ENCODE data around the gene SLC17A3. TPM values are rescaled to one million over a fixed set of nuclear protein-coding genes. Genes with fewer than 3 reads are reported as not detected.

The SLC17A3 gene
- total and polyA plus RNA-seq, 2 donors (not counting 3 experiments of a cell fraction or from before 2014, with no cell fraction given) = not detected

GRCh38 chr6:25868436-25869183 lies 5.4 kb downstream of the SLC17A3 start:
- Histone ChIP-seq H3K36me3 (ENCODE audit: control insufficient read depth in 2 of 2, extremely low read depth in 1 of 2, insufficient read depth in 2 of 2, low read length in 2 of 2) (no peaks in the 10 kb centered on the region), H3K27ac (ENCODE audit: insufficient read depth, low read depth, low read length) (no peak overlapping the region), H3K4me3 (replicated peaks in 1 of 3; ENCODE audit: insufficient read depth in 1 of 3, low read depth in 1 of 3, low read length in 3 of 3) (no peak overlapping the region), H3K79me2 (ENCODE audit: control insufficient read depth, insufficient read depth, low read length) (no peaks in the 10 kb centered on the region), H3K9me3 (replicated peaks; ENCODE audit: control insufficient read depth, insufficient read depth, low read length) (no peaks in the 10 kb centered on the region), H4K20me1 (replicated peaks; ENCODE audit: control insufficient read depth, extremely low read depth, insufficient read depth, low read length) (no peaks in the 10 kb centered on the region), H3K4me1 (ENCODE audit: control insufficient read depth, extremely low read depth, insufficient read depth, low read length) (no peaks in the 10 kb centered on the region), H3K9me1 (replicated peaks; ENCODE audit: control insufficient read depth, extremely low read depth, insufficient read depth, low read length) (no peaks in the 10 kb centered on the region), H2AFZ (ENCODE audit: low read depth, low read length) (no peak overlapping the region), H3K27me3 (ENCODE audit: control insufficient read depth in 2 of 2, insufficient read depth in 2 of 2, low read length in 2 of 2) (peaks cover 2 to 7% of the 10 kb centered on the region in 2 experiments), H3K9ac (replicated peaks; ENCODE audit: extremely low read depth, insufficient read depth, low read length) (no peak overlapping the region), H3K4me2 (ENCODE audit: insufficient read depth, low read length) (no peak overlapping the region)
- no peak for DNase-seq (ENCODE audit: low read depth, low spot score)
- POLR2A ChIA-PET = no interaction called here
- TF ChIP-seq CTCF (IDR thresholded peaks at IDR 0.05; ENCODE audit: extremely low read depth in 1 of 2, insufficient read depth in 1 of 2, low read depth in 1 of 2, low read length in 2 of 2) (no peak), MAX (IDR thresholded peaks at IDR 0.05; ENCODE audit: insufficient read depth, insufficient read length) (no peak), GATA2 (IDR thresholded peaks at IDR 0.05; ENCODE audit: insufficient read depth, insufficient read length, low read depth, low read length) (no peak), JUN (IDR thresholded peaks at IDR 0.05; ENCODE audit: borderline replicate concordance, insufficient read depth, insufficient read length, low read depth) (no peak), FOS (IDR thresholded peaks at IDR 0.05; ENCODE audit: borderline replicate concordance, insufficient read depth, low read length) (no peak), POLR2A (IDR thresholded peaks at IDR 0.05; ENCODE audit: low read depth, low read length) (no peak), POLR2AphosphoS5 (IDR thresholded peaks at IDR 0.05; ENCODE audit: insufficient read depth, low read depth, low read length) (no peak), EZH2 (IDR thresholded peaks at IDR 0.05; ENCODE audit: borderline replicate concordance, low read depth, low read length, severe bottlenecking) (no peak)
- dilution Hi-C loops (cut with MboI; ENCODE audit: extremely low pct_ligation_motif_present, low sequenced_read_pairs) (no loop called here), intact Hi-C loops (cut with micrococcal nuclease) (no loop called here)
- FAIRE-seq = no peak
- BruUV-seq (replicated peaks) = no TSS peak
- CTCF ChIA-PET = no interaction called here
